HUES6 (cell line): Measurements from ENCODE around the gene HLTF.

Experiments
- H3K27ac ChIP-seq: 2 replicates; pipeline ENCODE4 v1.7.0; 2013; ENCODE audit warnings: low read depth, mild to moderate bottlenecking, low read length, inconsistent platforms
- H3K27me3 ChIP-seq: 2 replicates; pipeline ENCODE4 v1.6.1; 2013; ENCODE audit warnings: low read length; ENCODE audit not compliant: control insufficient read depth, insufficient read depth
- H3K36me3 ChIP-seq: 2 replicates; pipeline ENCODE4 v1.6.1; 2013; ENCODE audit warnings: low read length; ENCODE audit not compliant: control insufficient read depth, insufficient read depth
- H3K4me1 ChIP-seq: 2 replicates; pipeline ENCODE4 v1.6.1; 2013; ENCODE audit warnings: low read length; ENCODE audit not compliant: control insufficient read depth, insufficient read depth
- H3K4me3 ChIP-seq: 2 replicates; pipeline ENCODE4 v1.5.1; 2013; ENCODE audit warnings: low read depth, low read length
- H3K9ac ChIP-seq: one replicate; pipeline ENCODE4 v1.6.1; 2013; ENCODE audit warnings: mild to moderate bottlenecking, low read length
- H3K9me3 ChIP-seq: 2 replicates; pipeline ENCODE4 v1.6.1; 2013; ENCODE audit warnings: low read depth, low read length; ENCODE audit not compliant: control insufficient read depth, insufficient read depth

Gene HLTF

GRCh38 chr3:149042789-149043386, 43.4 kb downstream of the HLTF start:
- H3K27ac ChIP-seq, result no peak overlapping the region
- peaks cover 76% of the 10 kb centered on the region for H3K36me3 ChIP-seq
- H3K4me3 ChIP-seq, result no peak overlapping the region
- no peak overlapping the region for H3K9ac ChIP-seq
- no peaks in the 10 kb centered on the region for H3K27me3 ChIP-seq
- H3K9me3 ChIP-seq, result no peaks in the 10 kb centered on the region
- no peaks in the 10 kb centered on the region for H3K4me1 ChIP-seq

GRCh38 chr3:149038322-149038721, 48.0 kb downstream of the HLTF start:
- H3K9ac ChIP-seq, result no peak overlapping the region
- H3K27me3 ChIP-seq, result no peaks in the 10 kb centered on the region
- H3K4me3 ChIP-seq, result no peak overlapping the region
- H3K9me3 ChIP-seq, result no peaks in the 10 kb centered on the region
- H3K4me1 ChIP-seq, result no peaks in the 10 kb centered on the region
- peaks cover 52% of the 10 kb centered on the region for H3K36me3 ChIP-seq
- H3K27ac ChIP-seq, result no peak overlapping the region

GRCh38 chr3:149037684-149038083, 48.6 kb downstream of the HLTF start:
- Histone ChIP-seq H3K36me3 (peaks cover 52% of the 10 kb centered on the region), H3K4me1 (no peaks in the 10 kb centered on the region), H3K9me3 (no peaks in the 10 kb centered on the region), H3K9ac (no peak overlapping the region), H3K4me3 (no peak overlapping the region), H3K27me3 (no peaks in the 10 kb centered on the region), H3K27ac (no peak overlapping the region)

GRCh38 chr3:149031096-149031495, 55.2 kb downstream of the HLTF start:
- Histone ChIP-seq H3K36me3 (peaks cover 46% of the 10 kb centered on the region), H3K4me3 (no peak overlapping the region), H3K9ac (no peak overlapping the region), H3K9me3 (peaks cover under 1% of the 10 kb centered on the region; the same call in 1 of the 2 replicates), H3K4me1 (no peaks in the 10 kb centered on the region), H3K27me3 (no peaks in the 10 kb centered on the region), H3K27ac (no peak overlapping the region)

GRCh38 chr3:149026718-149027117, 59.6 kb downstream of the HLTF start:
- peaks cover 65% of the 10 kb centered on the region for H3K36me3 ChIP-seq
- H3K4me3 ChIP-seq, result no peak overlapping the region
- H3K27ac ChIP-seq, result no peak overlapping the region
- no peaks in the 10 kb centered on the region for H3K27me3 ChIP-seq
- H3K9ac ChIP-seq, result no peak overlapping the region
- no peaks in the 10 kb centered on the region for H3K4me1 ChIP-seq
- H3K9me3 ChIP-seq, result peaks cover 25% of the 10 kb centered on the region

GRCh38 chr3:149023951-149024350, 62.4 kb downstream of the HLTF start:
- peaks cover 25% of the 10 kb centered on the region for H3K4me1 ChIP-seq
- H3K27ac ChIP-seq, result no peak overlapping the region
- peaks cover 47% of the 10 kb centered on the region for H3K36me3 ChIP-seq
- H3K4me3 ChIP-seq, result no peak overlapping the region
- H3K9me3 ChIP-seq, result peaks cover 25% of the 10 kb centered on the region
- no peak overlapping the region for H3K9ac ChIP-seq
- H3K27me3 ChIP-seq, result no peaks in the 10 kb centered on the region

GRCh38 chr3:149021830-149022229, 64.5 kb downstream of the HLTF start:
- no peak overlapping the region for H3K9ac ChIP-seq
- H3K36me3 ChIP-seq, result peaks cover 36% of the 10 kb centered on the region
- H3K27me3 ChIP-seq, result no peaks in the 10 kb centered on the region
- H3K4me1 ChIP-seq, result peaks cover 26% of the 10 kb centered on the region
- peaks cover 25% of the 10 kb centered on the region for H3K9me3 ChIP-seq
- no peak overlapping the region for H3K4me3 ChIP-seq
- no peak overlapping the region for H3K27ac ChIP-seq

GRCh38 chr3:149020839-149021252, 65.5 kb downstream of the HLTF start:
- H3K36me3 ChIP-seq, result peaks cover 28% of the 10 kb centered on the region
- peaks cover 26% of the 10 kb centered on the region for H3K4me1 ChIP-seq
- H3K9me3 ChIP-seq, result peaks cover 22% of the 10 kb centered on the region
- no peak overlapping the region; the same call in 1 of the 2 replicates for H3K27ac ChIP-seq
- H3K27me3 ChIP-seq, result no peaks in the 10 kb centered on the region
- no peak overlapping the region for H3K9ac ChIP-seq
- H3K4me3 ChIP-seq, result no peak overlapping the region

- Histone ChIP-seq H3K9ac (no peak overlapping the region), H3K27ac (no peak overlapping the region), H3K4me3 (no peak overlapping the region), H3K4me1 (peaks cover 26% of the 10 kb centered on the region), H3K36me3 (peaks cover 23% of the 10 kb centered on the region), H3K9me3 (peaks cover 17% of the 10 kb centered on the region), H3K27me3 (no peaks in the 10 kb centered on the region)
Measured at GRCh38 chr3:149020196-149020838, 66.0 kb downstream of the HLTF start.

GRCh38 chr3:149019580-149019979, 66.8 kb downstream of the HLTF start:
- Histone ChIP-seq H3K4me3 (no peak overlapping the region), H3K36me3 (peaks cover 16% of the 10 kb centered on the region), H3K27me3 (no peaks in the 10 kb centered on the region), H3K4me1 (peaks cover 26% of the 10 kb centered on the region), H3K27ac (no peak overlapping the region), H3K9ac (no peak overlapping the region), H3K9me3 (peaks cover 10% of the 10 kb centered on the region)

- Histone ChIP-seq H3K4me1 (peaks cover 26% of the 10 kb centered on the region), H3K27me3 (no peaks in the 10 kb centered on the region), H3K36me3 (peaks cover 2% of the 10 kb centered on the region; the same call in 1 of the 2 replicates), H3K9me3 (no peaks in the 10 kb centered on the region), H3K4me3 (no peak overlapping the region), H3K9ac (no peak overlapping the region), H3K27ac (no peak overlapping the region)
Measured at GRCh38 chr3:149018247-149018646, 68.1 kb downstream of the HLTF start.
